GM18868 (cell line): Measurements from ENCODE around the gene CAT.
A peak's percentile ranks its signal among the peaks of the same experiment; 100 is the strongest.

Experiments
- ATAC-seq: cut with Tn5 transposase; IDR thresholded peaks from one replicate; pipeline ENCODE4 v1.9.1; 2021; ENCODE audit warnings: mild to moderate bottlenecking, moderate library complexity; ENCODE audit not compliant: unreplicated experiment

The CAT gene

GRCh38 chr11:34438529-34439507, at the start of gene CAT:
Gene CAT (plus strand): TSS chr11:34438934. CDS start chr11:34439014, 80 bp downstream.
- peak; percentile 97 for ATAC-seq

GRCh38 chr11:34394771-34395300, 43.9 kb upstream of the CAT start:
- ATAC-seq = no peak

DNA sequence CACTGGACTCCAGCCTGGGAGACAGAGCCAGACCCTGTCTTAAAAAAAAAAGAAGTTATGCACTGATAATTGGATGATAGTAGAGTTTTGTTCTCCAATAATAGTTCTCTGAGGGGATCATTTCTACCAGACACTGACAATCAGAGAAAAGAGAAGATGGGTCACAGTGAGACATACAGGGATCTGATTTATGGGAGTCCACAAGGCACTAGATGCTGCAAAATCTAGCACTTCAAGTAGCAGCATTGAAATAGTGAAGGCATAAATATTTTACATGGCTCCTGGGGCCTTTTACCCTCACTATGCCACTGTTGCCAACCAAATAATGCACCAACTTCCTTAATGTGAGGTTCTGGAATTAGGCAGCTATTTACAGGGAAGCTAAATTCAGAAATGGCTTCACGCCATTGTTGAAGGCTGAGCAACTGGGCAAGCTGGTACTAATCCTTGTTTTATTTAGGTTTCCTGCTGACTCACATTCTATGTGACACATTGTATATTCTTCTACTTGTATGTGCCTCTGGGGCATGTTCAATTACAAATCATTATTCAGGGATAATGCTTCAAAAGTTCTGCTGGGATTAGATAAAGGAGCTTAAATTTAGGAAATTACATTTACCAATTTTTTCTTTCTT, 42.7 kb upstream of the CAT start:
- no peak for ATAC-seq

DNA sequence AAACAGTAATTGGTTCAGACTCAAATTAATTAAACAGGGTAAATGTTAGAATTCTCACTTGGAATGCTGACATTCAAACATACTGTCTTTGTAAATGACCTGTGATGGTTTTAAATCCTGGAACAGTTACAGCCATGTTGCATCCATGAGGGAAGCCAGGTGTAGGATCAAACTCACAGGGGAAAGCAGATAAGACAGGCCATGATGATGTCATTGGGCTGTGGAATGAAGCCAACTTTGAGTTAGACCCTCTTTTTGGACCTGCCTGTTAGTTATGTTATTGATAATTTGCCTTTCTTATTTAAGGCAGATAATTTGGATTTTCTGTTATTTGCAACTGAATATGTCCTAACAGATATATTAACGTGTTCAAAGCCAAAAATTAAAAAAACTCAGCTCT, 41.6 kb upstream of the CAT start:
- no peak for ATAC-seq

DNA sequence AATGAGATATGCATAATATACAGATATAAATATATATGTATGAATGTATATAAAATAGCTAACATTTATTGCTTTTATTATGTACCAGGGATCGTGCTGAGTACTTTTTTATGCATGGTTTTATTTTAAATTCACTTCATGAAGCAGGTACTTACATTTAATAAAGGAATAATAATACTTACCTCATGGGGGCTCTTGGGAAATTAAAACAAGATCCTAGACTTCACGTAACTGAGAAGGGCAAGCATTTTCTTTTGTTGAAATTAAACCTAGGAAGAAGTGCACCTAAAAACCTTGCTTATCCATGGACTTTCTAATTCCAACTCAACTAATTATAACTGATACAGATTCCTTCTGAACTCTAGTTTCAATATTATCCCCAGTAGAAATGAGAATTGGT, 40.9 kb upstream of the CAT start:
- no peak for ATAC-seq

DNA sequence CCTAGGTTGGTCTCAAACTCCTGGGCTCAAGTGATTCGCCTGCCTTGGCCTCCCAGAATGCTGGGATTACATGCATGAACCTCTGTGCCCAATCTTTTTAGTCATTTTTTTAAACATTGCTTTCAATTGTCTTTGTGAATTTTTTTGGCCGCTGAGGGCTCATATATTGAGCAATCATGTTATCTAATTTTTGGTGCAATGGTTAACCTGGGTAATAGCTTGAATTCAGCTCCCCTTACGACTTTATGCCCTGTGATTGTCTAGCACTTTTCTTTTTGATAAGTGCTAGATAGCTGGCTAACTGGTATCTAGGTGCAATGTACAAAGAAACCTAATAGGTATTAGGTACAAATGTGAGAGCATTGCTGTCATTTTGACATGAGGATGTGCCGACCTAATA, 35.3 kb upstream of the CAT start:
- ATAC-seq = no peak

DNA sequence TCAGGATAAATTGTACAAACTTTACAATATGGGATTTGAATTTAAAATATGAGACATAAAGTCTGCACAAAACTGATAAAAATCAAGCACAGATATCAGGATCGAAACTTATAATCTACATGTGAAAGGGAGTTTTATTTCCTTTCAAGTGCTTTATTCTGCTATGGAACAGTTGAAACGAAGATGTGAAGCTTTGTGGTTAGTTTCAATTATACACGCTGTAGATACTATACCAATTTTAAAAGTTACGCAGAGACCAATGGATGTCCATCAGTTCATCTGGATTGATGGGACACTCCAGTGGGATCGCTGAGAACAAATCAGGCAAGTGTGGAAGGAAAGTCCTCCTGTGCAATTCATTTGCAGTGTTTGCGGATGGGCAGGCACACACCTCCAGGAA, 34.5 kb upstream of the CAT start:
- no peak for ATAC-seq

DNA sequence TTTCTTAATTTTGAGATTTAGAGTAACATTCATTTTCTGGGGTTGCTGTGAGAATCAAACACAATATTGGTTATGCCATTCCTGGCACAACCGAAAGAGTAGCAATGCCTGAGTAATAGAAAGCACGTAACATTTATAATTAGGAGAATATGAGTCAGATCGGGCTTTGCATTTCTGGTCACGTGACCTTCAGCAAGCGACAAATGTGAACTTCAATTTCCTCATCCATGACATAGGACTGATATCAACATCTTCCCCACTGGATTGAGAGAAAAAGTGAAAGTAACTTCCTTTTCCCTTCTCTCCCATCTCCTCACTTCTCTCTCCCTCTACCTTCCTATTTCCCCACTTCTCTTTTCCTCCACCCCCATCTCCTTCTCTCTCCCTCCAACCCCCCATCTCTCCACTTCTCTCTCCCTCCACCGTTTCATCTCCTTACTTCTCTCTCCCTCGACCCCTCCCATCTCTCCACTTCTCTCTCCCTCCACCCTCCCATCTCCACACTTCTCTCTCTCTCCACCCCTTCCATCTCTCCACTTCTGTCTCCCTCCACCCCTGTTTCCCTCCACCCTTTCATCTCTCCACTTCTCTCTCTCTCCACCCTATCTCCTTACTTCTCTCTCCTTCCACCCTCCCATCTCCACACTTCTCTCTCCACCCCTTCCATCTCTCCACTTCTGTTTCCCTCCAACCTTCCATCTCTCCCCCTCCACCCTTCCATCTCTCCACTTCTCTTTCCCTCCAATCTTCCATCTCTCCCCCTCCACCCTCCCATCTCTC, 33.5 kb upstream of the CAT start:
- no peak for ATAC-seq

- no peak for ATAC-seq
Measured at GRCh38 chr11:34406413-34406812, 32.3 kb upstream of the CAT start.

- no peak for ATAC-seq
Measured at GRCh38 chr11:34407121-34407813, 31.5 kb upstream of the CAT start.

GRCh38 chr11:34408580-34409172, 30.1 kb upstream of the CAT start:
- ATAC-seq = no peak

DNA sequence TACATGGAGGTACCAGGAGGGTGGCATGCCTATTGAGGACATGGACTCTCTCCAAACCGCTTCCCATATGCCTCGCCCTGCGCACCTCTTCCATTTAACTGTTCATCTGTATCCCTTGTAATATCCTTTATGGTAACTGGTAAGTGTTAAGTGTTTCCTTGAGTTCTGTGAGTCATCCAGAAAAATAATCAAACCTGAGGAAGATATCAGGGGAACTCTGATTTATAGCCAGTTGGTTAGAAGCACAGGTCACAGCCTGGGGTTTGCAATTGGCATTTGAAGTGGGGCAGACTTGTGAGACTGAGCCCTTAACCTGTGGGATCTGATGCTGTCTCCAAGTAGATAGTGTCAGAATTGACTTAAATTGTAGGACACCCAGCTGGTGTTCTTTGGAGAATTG, 27.6 kb upstream of the CAT start:
- ATAC-seq = no peak

- no peak for ATAC-seq
Measured at GRCh38 chr11:34411791-34412190, 26.9 kb upstream of the CAT start.

DNA sequence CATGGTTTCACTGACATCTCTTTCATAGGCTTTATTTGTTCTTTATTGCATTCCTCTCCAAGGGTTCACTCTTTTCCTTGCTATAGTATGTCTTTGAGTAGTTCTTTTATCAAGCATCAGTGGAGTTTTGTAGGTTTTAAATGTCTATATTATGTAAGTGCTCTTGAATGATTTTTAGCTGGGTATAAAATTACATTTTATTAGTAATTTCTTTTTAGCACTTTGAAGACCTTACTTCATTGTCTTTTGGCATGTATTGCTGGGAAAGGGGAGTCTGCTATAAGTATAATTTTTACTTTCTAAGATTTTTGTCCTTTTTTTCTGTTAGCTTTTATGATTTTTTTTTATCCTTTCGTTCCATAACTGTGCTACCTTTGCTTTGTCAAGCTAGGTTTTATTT, 25.5 kb upstream of the CAT start:
- ATAC-seq = no peak

GRCh38 chr11:34415538-34415937, 23.2 kb upstream of the CAT start:
- ATAC-seq = no peak

DNA sequence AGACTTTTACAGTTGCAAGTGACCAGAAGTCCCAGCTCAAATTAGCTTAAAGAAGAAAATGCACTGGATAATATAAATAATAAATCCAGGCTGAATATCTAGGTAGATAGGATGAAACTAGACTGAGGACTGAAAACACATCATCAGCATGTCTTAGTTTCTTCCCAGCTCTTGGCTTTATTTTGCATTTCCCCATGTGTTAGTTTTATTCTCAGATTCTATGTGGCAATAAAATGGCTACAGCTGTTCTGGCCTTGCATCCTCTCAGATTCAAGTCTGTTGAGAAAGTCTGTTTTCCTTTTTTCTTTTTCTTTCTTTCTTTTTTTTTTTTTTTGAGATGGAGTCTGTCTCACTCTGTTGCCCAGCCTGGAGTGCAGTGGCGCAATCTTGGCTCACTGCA, 22.6 kb upstream of the CAT start:
- ATAC-seq = no peak

DNA sequence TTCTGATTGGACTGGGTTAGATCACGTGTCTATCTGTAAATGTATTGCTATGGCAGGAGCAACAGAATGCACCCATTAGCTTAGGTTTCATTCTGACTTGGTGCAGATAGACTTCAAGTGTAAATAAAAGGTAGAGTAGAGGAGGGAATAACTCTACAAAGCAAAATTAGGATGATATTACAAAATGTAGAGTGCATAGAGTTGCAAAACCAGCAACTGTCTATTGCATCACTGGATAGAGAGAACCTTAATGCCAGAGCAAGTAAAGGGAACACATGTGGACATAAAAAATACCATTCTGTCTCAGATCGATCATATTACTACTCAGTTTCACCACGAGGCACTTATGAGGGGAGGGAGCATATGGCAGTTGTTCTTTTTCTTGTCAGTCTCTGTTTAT, 22.0 kb upstream of the CAT start:
- ATAC-seq = no peak

- ATAC-seq = no peak
Measured at GRCh38 chr11:34417202-34417601, 21.5 kb upstream of the CAT start.

DNA sequence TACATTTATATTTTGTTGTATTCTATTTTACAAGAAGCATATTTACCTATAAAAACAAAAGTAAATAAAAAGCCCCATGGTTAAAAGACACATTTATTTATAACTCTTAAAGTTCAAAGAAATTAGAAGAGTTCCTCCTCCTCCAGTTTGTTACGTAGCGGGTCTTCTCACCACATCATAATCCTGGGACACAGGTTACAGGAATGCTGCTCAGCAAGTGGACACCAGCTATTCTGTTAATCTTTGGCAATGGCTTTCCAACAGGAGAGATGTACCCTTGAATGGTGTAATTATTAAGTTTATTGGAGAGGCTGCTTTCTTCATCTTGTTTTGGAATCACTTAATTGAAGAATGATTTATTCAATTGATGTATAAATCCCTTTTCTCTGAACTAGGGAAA, 19.6 kb upstream of the CAT start:
- ATAC-seq = no peak

DNA sequence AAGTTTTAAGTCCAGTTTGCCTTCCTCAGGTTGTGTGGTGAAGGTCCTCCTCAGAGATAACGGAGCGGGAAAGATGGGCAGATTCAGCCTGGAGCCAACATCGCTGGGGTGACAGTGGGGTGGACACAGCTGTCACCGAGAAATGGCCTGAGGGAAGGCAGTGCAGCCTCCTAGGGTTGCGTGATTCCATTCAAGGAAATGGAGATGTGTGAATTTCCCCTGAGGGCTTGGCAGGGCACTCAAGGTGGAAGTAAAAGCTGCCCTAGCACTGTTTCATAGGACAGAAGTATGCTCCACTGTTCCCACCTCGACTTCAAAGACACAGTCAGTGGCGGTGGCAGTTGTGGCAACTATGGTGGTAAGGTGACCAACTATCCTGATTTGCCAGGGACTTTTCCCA, 15.4 kb upstream of the CAT start:
- ATAC-seq = no peak
